Panc1 (cell line): ENCODE measurements around the gene ROBO1.

ENCODE experiments used
- POLR2AphosphoS5 ChIP-seq: IDR thresholded peaks from 2 replicates; pipeline ENCODE4 v1.6.1; 2012; ENCODE audit warnings: mild to moderate bottlenecking, low read depth, low read length, moderate library complexity
- SIN3A ChIP-seq: IDR thresholded peaks from 2 replicates; pipeline ENCODE4 v1.6.1; 2012; ENCODE audit warnings: low read depth, mild to moderate bottlenecking, low read length, moderate library complexity, borderline replicate concordance; ENCODE audit not compliant: insufficient read depth
- TF ChIP-seq, protein P1 (sequence below): fragments of 450-650 bp; IDR thresholded peaks from 2 replicates; pipeline ENCODE4 v1.5.1; 2017; ENCODE audit warnings: mild to moderate bottlenecking
- TF ChIP-seq, protein P2 (sequence below), 2 experiments: IDR thresholded peaks; 2 replicates each; pipeline ENCODE4 v1.6.1; 2011 to 2012; ENCODE audit warnings: low read depth in 2 of 2, control low read depth in 1 of 2, low read length in 1 of 2, mild to moderate bottlenecking in 1 of 2, moderate library complexity in 1 of 2; ENCODE audit not compliant: insufficient read depth in 1 of 2

DNA sequence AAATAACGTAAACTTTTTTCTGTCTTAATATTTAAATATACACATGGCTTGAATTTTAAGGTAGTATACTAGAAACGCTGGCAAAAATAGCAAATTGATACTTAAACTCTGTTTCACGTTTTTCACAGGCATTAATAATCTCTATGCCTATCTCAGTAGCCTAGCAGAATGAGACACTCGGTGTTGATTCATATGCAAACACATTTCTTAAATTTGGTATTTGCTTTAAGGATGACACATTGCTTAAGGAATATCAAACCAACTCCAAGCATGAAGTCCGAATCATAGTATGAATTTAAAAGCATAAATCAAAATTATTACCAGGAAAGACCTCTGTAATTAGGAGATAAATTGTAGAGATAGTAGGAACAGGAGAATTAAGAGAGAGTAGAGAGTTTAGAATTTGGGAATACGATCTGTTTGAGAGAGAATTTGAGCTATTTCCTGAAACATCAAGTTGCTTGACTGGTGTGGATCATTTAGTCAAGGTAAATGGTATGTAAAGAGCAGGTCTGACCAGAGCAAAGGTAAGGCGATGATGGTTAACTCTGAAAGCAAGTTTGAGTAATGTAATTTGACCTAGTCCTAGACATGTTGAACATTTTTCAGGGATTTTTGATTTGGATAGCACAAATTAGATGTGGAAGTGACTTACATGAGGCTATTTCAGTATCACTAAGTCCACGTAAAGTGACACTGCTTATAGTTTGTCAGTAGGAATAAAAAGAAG lies 236.1 kb downstream of the ROBO1 start:
- TF ChIP-seq, protein P1, sequence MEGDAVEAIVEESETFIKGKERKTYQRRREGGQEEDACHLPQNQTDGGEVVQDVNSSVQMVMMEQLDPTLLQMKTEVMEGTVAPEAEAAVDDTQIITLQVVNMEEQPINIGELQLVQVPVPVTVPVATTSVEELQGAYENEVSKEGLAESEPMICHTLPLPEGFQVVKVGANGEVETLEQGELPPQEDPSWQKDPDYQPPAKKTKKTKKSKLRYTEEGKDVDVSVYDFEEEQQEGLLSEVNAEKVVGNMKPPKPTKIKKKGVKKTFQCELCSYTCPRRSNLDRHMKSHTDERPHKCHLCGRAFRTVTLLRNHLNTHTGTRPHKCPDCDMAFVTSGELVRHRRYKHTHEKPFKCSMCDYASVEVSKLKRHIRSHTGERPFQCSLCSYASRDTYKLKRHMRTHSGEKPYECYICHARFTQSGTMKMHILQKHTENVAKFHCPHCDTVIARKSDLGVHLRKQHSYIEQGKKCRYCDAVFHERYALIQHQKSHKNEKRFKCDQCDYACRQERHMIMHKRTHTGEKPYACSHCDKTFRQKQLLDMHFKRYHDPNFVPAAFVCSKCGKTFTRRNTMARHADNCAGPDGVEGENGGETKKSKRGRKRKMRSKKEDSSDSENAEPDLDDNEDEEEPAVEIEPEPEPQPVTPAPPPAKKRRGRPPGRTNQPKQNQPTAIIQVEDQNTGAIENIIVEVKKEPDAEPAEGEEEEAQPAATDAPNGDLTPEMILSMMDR, result no peak
- TF ChIP-seq, protein P2, sequence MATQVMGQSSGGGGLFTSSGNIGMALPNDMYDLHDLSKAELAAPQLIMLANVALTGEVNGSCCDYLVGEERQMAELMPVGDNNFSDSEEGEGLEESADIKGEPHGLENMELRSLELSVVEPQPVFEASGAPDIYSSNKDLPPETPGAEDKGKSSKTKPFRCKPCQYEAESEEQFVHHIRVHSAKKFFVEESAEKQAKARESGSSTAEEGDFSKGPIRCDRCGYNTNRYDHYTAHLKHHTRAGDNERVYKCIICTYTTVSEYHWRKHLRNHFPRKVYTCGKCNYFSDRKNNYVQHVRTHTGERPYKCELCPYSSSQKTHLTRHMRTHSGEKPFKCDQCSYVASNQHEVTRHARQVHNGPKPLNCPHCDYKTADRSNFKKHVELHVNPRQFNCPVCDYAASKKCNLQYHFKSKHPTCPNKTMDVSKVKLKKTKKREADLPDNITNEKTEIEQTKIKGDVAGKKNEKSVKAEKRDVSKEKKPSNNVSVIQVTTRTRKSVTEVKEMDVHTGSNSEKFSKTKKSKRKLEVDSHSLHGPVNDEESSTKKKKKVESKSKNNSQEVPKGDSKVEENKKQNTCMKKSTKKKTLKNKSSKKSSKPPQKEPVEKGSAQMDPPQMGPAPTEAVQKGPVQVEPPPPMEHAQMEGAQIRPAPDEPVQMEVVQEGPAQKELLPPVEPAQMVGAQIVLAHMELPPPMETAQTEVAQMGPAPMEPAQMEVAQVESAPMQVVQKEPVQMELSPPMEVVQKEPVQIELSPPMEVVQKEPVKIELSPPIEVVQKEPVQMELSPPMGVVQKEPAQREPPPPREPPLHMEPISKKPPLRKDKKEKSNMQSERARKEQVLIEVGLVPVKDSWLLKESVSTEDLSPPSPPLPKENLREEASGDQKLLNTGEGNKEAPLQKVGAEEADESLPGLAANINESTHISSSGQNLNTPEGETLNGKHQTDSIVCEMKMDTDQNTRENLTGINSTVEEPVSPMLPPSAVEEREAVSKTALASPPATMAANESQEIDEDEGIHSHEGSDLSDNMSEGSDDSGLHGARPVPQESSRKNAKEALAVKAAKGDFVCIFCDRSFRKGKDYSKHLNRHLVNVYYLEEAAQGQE (IDR thresholded peaks at IDR 0.05; ENCODE audit: insufficient read depth in 1 of 2, low read depth in 2 of 2, low read length in 1 of 2), result no peak
- TF ChIP-seq SIN3A, result no peak
- no peak for TF ChIP-seq POLR2AphosphoS5
